ENCODE data around the gene DNM3.

DNA sequence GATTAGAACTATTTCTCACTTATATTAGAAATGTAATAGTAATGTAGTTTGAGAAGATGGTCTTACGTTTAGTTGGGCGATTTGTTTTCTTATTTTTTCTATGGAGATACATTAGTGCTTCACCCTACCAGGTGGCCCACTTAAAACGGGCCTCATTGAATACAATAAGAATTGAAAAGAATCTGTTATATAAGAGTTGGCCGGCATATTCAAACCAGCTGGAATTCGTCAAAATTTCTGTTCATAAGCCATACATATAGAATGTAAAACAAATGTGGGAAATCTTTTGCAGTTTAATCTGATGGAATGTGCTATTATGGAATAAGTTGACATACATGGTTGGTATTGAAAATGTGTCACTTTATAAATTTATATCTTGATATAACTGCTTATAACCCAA lies 482.8 kb downstream of the DNM3 start:
- TF ChIP-seq, protein P1, sequence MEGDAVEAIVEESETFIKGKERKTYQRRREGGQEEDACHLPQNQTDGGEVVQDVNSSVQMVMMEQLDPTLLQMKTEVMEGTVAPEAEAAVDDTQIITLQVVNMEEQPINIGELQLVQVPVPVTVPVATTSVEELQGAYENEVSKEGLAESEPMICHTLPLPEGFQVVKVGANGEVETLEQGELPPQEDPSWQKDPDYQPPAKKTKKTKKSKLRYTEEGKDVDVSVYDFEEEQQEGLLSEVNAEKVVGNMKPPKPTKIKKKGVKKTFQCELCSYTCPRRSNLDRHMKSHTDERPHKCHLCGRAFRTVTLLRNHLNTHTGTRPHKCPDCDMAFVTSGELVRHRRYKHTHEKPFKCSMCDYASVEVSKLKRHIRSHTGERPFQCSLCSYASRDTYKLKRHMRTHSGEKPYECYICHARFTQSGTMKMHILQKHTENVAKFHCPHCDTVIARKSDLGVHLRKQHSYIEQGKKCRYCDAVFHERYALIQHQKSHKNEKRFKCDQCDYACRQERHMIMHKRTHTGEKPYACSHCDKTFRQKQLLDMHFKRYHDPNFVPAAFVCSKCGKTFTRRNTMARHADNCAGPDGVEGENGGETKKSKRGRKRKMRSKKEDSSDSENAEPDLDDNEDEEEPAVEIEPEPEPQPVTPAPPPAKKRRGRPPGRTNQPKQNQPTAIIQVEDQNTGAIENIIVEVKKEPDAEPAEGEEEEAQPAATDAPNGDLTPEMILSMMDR (IDR thresholded peaks at IDR 0.05): no peak
- TF ChIP-seq POLR2A (IDR thresholded peaks at IDR 0.05): no peak

All from adrenal gland (tissue), 5 donors.